Hepatic stellate cell (primary cell): Measurements from ENCODE around the gene DICER1.

Source experiments
- DNase-seq: peaks from one replicate; pipeline ENCODE4 v3.0.0; 2011; ENCODE audit warnings: low spot score

The DICER1 gene

GRCh38 chr14:95087619-95088018 is 69.7 kb downstream of the DICER1 start:
- DNase-seq, result no peak

- no peak for DNase-seq
Measured at GRCh38 chr14:95085321-95085720, 72.0 kb downstream of the DICER1 start.

GRCh38 chr14:95078867-95079266 is 78.5 kb downstream of the DICER1 start:
- no peak for DNase-seq

GRCh38 chr14:95077345-95077744 is 80.0 kb downstream of the DICER1 start:
- no peak for DNase-seq

- DNase-seq, result no peak
Measured at GRCh38 chr14:95075789-95076188, 81.5 kb downstream of the DICER1 start.

- DNase-seq, result no peak
Measured at GRCh38 chr14:95073947-95074346, 83.4 kb downstream of the DICER1 start.

- DNase-seq, result no peak
Measured at GRCh38 chr14:95072310-95072905, 84.9 kb downstream of the DICER1 start.

GRCh38 chr14:95071649-95072280 is 85.6 kb downstream of the DICER1 start:
- no peak for DNase-seq

- no peak for DNase-seq
Measured at GRCh38 chr14:95070748-95071435, 86.4 kb downstream of the DICER1 start.

GRCh38 chr14:95069547-95069946 is 87.8 kb downstream of the DICER1 start:
- DNase-seq, result no peak

GRCh38 chr14:95069018-95069417 is 88.3 kb downstream of the DICER1 start:
- no peak for DNase-seq

- DNase-seq, result no peak
Measured at GRCh38 chr14:95068521-95068920, 88.8 kb downstream of the DICER1 start.

- DNase-seq, result no peak
Measured at GRCh38 chr14:95068080-95068479, 89.2 kb downstream of the DICER1 start.

GRCh38 chr14:95067526-95067925 is 89.8 kb downstream of the DICER1 start:
- no peak for DNase-seq

- DNase-seq, result no peak
Measured at GRCh38 chr14:95066427-95066986, 90.8 kb downstream of the DICER1 start.

- no peak for DNase-seq
Measured at GRCh38 chr14:95065411-95065810, 91.9 kb downstream of the DICER1 start.

GRCh38 chr14:95064734-95065133 is 92.6 kb downstream of the DICER1 start:
- no peak for DNase-seq

GRCh38 chr14:95064256-95064655 is 93.1 kb downstream of the DICER1 start:
- no peak for DNase-seq

GRCh38 chr14:95063391-95063790 is 93.9 kb downstream of the DICER1 start:
- DNase-seq, result no peak

GRCh38 chr14:95062946-95063345 is 94.4 kb downstream of the DICER1 start:
- DNase-seq, result no peak

- DNase-seq, result no peak
Measured at GRCh38 chr14:95062220-95062619, 95.1 kb downstream of the DICER1 start.

- no peak for DNase-seq
Measured at GRCh38 chr14:95061317-95062093, 95.8 kb downstream of the DICER1 start.
